ENCODE results near the gene IMPDH1. TPM values are rescaled to one million over a fixed set of nuclear protein-coding genes. Genes with fewer than 3 reads are reported as not detected.
"Not testable (repeated sequence)": the region's sequence is repeated elsewhere in the genome, so short reads cannot be mapped to it uniquely, and the experiment has no call there.

IMPDH1 gene
- 10 to 100 TPM; 48.0 to 49.4 TPM for total RNA-seq
- 10 to 100 TPM; 43.0 to 55.9 TPM for polyA plus RNA-seq

DNA sequence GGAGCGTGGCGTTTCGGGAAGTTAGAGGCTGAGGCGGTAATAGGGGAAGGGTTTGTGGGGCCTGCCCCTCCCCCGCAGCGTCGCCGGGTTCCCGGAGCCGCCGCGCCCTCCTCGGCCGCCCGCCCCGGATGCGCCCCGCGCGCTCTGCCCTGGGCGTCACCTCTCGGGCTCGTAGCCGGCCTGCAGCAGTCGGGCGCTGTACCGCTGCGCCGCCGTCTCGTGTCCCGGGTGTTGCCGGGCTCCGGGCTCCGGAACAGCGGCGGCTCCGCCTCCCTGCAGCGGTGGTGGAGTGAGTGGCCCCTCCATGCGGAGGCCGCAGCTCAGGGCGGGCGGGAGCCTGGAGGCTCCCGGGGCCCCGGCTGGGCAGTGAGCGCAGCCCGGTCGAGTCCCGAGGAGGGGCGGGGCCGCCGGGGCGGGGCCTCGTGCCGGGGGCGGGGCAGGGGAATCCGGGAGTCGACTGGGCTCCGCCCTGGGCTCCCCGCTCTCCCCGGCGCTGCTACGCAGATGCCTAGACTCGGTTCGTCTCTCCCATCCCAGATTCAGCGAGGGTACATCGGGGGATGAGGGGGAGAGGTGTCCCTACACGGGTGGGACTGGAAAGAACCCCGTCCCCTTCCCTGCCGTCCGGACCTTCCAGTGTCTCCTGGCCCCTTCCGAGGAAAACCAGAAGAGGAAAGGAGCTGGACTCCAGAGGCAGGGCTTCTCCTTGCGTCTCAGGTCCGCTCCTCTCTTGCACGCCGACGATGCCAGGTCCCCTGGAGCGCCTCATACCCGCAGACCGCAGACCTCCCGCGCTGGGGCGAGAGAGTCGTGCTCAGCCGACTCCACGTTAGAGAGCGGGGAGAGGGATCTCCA, at the start of gene IMPDH1:
Gene IMPDH1 (minus strand): TSS at position 387 of the 855 bp plus-strand sequence. CDS start 81 bp downstream, at position 306.
- no peaks in the 10 kb centered on the region for H3K36me3 ChIP-seq (ENCODE audit: insufficient read depth, low read length)
- CTCF ChIA-PET (ENCODE audit: partially characterized antibody), result interaction anchor here (0.6 to 17.7 kb wide), 10 partner anchors 8 to 52 kb away, joined by 3 to 475 read pairs (median 7); partner anchors contain the start of gene HILPDA
- H3K9me3 ChIP-seq (ENCODE audit: control insufficient read depth in 1 of 2, low read length in 2 of 2), result no peaks in the 10 kb centered on the region
- peak; percentile 83 to 91 (median 85) for DNase-seq
- H3K4me1 ChIP-seq (ENCODE audit: insufficient read depth, low read length), result peaks cover 44% of the 10 kb centered on the region
- Mint-ChIP-seq H3K27ac (peak within 1 kb of the TSS; percentile 86 to 95 (median 94)), H3K27me3 (no peaks in the 10 kb centered on the region), H3K36me3 (no peaks in the 10 kb centered on the region), H3K9me3 (no peaks in the 10 kb centered on the region), H3K4me3 (peak within 1 kb of the TSS; percentile 90 to 96 (median 92)), H3K4me1 (peaks cover 21 to 41% (median 31%) of the 10 kb centered on the region in 4 donors)
- POLR2A ChIA-PET (ENCODE audit: partially characterized antibody), result interaction anchor here (0.6 to 2.2 kb wide), 10 partner anchors 10 to 62 kb away, joined by 3 to 10 read pairs (median 3); partner anchors contain the start of gene HILPDA
- H3K27me3 ChIP-seq (ENCODE audit: insufficient read depth, low read length), result no peaks in the 10 kb centered on the region
- H3K4me3 ChIP-seq (ENCODE audit: low read length in 2 of 2), result peak within 1 kb of the TSS; percentile 68 to 92
- intact Hi-C loops (cut with micrococcal nuclease), result loop anchor here (1.0 kb wide), 1 partner anchor 17 kb away; no protein-coding TSS in a partner anchor
- peak within 1 kb of the TSS; percentile 85 for H3K27ac ChIP-seq (ENCODE audit: low read depth, low read length)

DNA sequence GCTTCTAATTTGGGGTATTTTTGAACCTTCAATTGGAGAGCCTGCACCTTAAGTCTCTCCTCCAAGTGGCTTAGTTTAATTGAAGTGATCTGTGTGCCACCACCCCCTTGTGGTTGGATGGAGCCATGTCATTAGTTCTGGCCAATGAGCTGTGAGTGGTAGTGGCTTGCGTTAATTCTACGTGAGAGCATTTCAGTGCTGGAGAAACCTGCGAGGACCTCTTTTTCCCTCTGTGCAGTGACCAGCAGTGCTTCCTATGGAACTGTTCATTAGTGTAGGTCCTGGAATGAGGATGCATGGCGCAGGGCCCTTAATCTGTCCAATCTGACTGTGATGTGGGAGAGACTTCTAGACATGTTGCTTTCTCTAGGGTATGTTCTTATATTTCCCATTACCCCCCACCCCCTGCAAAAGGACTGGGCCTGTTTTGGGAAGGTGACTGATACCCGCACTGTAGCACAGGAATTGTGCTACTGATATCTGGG, 49.7 kb upstream of the IMPDH1 start:
- H3K4me3 Mint-ChIP-seq, result peak overlapping the region in 3 of 8 donors; percentile 21 to 60 (median 27)
- H3K36me3 Mint-ChIP-seq, result peaks cover 0 to 2% of the 10 kb centered on the region in 2 donors
- Histone ChIP-seq H3K4me3 (ENCODE audit: low read length in 2 of 2) (no peak overlapping the region), H3K4me1 (ENCODE audit: insufficient read depth, low read length) (peaks cover 25% of the 10 kb centered on the region), H3K36me3 (ENCODE audit: insufficient read depth, low read length) (no peaks in the 10 kb centered on the region), H3K9me3 (ENCODE audit: control insufficient read depth in 1 of 2, low read length in 2 of 2) (no peaks in the 10 kb centered on the region), H3K27me3 (ENCODE audit: insufficient read depth, low read length) (no peaks in the 10 kb centered on the region), H3K27ac (ENCODE audit: low read depth, low read length) (no peak overlapping the region)
- H3K4me1 Mint-ChIP-seq, result peaks cover 17 to 30% (median 22%) of the 10 kb centered on the region in 4 donors
- peak overlapping the region; percentile 7 to 84 (median 58) for H3K27ac Mint-ChIP-seq
- CTCF ChIA-PET (ENCODE audit: partially characterized antibody), result interaction anchor here (0.6 to 4.5 kb wide), 21 partner anchors 10 to 402 kb away, joined by 3 to 469 read pairs (median 22); partner anchors contain the start of genes IMPDH1, METTL2B and RBM28
- intact Hi-C loops (cut with micrococcal nuclease), result loop anchor here (1.0 to 10.0 kb wide), 5 partner anchors 32 to 872 kb away; partner anchors contain the start of genes ARF5, CALU, GCC1 and RBM28
- POLR2A ChIA-PET (ENCODE audit: partially characterized antibody), result interaction anchor here (0.6 to 3.0 kb wide), 4 partner anchors 17 to 52 kb away, joined by 3 to 27 read pairs (median 6); partner anchors contain the start of genes IMPDH1 and METTL2B
- no peaks in the 10 kb centered on the region for H3K27me3 Mint-ChIP-seq
- DNase-seq, result peak; percentile 73 to 83 (median 77)
- no peaks in the 10 kb centered on the region for H3K9me3 Mint-ChIP-seq

DNA sequence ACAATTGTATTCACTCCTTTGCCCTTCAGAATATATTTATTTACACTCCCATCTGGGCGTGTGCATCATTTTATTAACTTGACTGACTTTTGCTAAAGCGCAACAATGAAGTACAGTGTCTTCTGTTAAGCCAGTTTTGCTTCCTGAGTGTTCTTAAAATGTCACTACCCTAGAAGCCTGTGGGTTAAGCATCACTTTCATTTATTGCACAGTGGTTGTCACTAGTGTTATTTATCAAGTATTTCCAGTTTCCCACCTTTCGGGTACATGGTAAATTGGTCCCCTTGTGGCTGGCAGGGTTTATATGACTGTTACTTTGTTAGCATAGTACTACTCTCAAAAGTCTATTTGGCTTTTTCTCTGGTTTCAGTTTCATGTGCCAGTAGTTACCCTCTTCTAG, 49.2 kb upstream of the IMPDH1 start:
- no peak for DNase-seq
- Histone ChIP-seq H3K9me3 (ENCODE audit: control insufficient read depth in 1 of 2, low read length in 2 of 2) (no peaks in the 10 kb centered on the region), H3K27me3 (ENCODE audit: insufficient read depth, low read length) (no peaks in the 10 kb centered on the region), H3K36me3 (ENCODE audit: insufficient read depth, low read length) (no peaks in the 10 kb centered on the region), H3K27ac (ENCODE audit: low read depth, low read length) (no peak overlapping the region), H3K4me3 (ENCODE audit: low read length in 2 of 2) (no peak overlapping the region), H3K4me1 (ENCODE audit: insufficient read depth, low read length) (peaks cover 25% of the 10 kb centered on the region)
- CTCF ChIA-PET (ENCODE audit: partially characterized antibody), result interaction anchor here (0.6 to 4.5 kb wide), 18 partner anchors 10 to 402 kb away, joined by 3 to 469 read pairs (median 26); partner anchors contain the start of genes IMPDH1, METTL2B and RBM28
- intact Hi-C loops (cut with micrococcal nuclease), result loop anchor here (1.0 to 10.0 kb wide), 5 partner anchors 32 to 872 kb away; partner anchors contain the start of genes ARF5, CALU, GCC1 and RBM28
- POLR2A ChIA-PET (ENCODE audit: partially characterized antibody), result interaction anchor here (1.3 to 3.0 kb wide), 3 partner anchors 17 to 49 kb away, joined by 3 to 27 read pairs (median 10); partner anchors contain the start of genes IMPDH1 and METTL2B
- Mint-ChIP-seq H3K27ac (peak overlapping the region in 4 of 7 donors; percentile 7 to 77 (median 44)), H3K27me3 (no peaks in the 10 kb centered on the region), H3K9me3 (no peaks in the 10 kb centered on the region), H3K36me3 (peaks cover 0 to 2% of the 10 kb centered on the region in 2 donors), H3K4me1 (peaks cover 17 to 30% (median 22%) of the 10 kb centered on the region in 4 donors), H3K4me3 (peak overlapping the region in 1 of 8 donors; percentile 64)

DNA sequence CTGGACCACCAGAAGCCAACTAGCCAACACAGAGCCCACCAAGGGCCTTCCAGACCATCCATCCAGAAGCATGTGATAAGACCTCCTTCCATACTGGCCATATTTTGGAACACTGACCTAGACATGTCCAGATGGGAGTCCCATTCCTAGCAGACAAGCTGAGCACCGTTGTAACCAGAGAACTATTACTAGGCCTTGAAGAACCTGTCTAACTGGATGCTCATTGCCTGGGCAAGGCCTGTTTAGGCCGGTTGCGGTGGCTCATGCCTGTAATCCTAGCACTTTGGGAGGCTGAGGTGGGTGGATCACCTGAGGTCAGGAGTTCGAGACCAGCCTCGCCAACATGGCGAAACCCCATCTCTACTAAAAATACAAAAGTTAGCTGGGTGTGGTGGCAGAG, 47.6 kb upstream of the IMPDH1 start:
- not testable (repeated sequence) for H3K9me3 ChIP-seq (ENCODE audit: control insufficient read depth in 1 of 2, low read length in 2 of 2); H3K36me3 Mint-ChIP-seq; H3K4me3 ChIP-seq (ENCODE audit: low read length in 2 of 2); H3K27me3 ChIP-seq (ENCODE audit: insufficient read depth, low read length); DNase-seq; H3K9me3 Mint-ChIP-seq; H3K27ac ChIP-seq (ENCODE audit: low read depth, low read length); H3K27me3 Mint-ChIP-seq; H3K36me3 ChIP-seq (ENCODE audit: insufficient read depth, low read length)
- intact Hi-C loops (cut with micrococcal nuclease), result loop anchor here (5.0 to 10.0 kb wide), 3 partner anchors 113 to 870 kb away; partner anchors contain the start of genes ARF5, CALU, GCC1 and RBM28
- H3K4me1 ChIP-seq (ENCODE audit: insufficient read depth, low read length), result peaks cover 25% of the 10 kb centered on the region
- ChIA-PET POLR2A (ENCODE audit: partially characterized antibody) (interaction anchor here (2.0 kb wide), 1 partner anchor 31 kb away, joined by 7 read pairs; no protein-coding TSS in a partner anchor), CTCF (ENCODE audit: partially characterized antibody) (interaction anchor here (0.6 to 7.8 kb wide), 6 partner anchors 17 to 71 kb away, joined by 3 to 138 read pairs (median 4); no protein-coding TSS in a partner anchor)
- H3K4me1 Mint-ChIP-seq, result peaks cover 17 to 30% (median 22%) of the 10 kb centered on the region in 4 donors
- peak overlapping the region in 2 of 7 donors; percentile 4 to 7 for H3K27ac Mint-ChIP-seq
- H3K4me3 Mint-ChIP-seq, result peak overlapping the region in 1 of 8 donors; percentile 32

DNA sequence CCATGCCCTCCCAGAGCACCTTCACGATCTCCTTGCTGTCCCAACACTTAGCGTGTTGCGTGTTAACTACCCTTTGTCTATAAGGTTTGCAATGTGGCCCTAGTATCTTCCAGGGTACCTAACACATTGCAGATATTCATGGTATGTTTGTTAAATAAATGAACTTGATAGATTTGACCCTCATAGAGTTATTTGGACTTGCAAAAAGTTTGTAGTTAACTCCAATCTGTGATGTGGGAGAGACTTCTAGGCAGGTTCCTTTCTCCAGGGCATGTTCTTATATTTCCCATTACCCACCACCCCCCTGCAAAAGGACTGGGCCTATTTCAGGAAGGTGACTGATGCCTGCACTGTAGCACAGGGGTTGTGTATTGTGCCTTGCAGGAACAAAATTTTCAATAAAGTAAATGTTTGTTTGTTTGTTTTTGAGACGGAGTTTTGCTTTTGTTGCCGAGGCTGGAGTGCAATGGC, 46.5 kb upstream of the IMPDH1 start:
- no peaks in the 10 kb centered on the region for H3K9me3 ChIP-seq (ENCODE audit: control insufficient read depth in 1 of 2, low read length in 2 of 2)
- Mint-ChIP-seq H3K4me3 (peak overlapping the region; percentile 86 to 97 (median 94)), H3K9me3 (no peaks in the 10 kb centered on the region), H3K36me3 (peaks cover 0 to 2% of the 10 kb centered on the region in 2 donors), H3K27me3 (no peaks in the 10 kb centered on the region), H3K27ac (peak overlapping the region; percentile 82 to 96 (median 89)), H3K4me1 (peaks cover 17 to 30% (median 22%) of the 10 kb centered on the region in 4 donors)
- H3K36me3 ChIP-seq (ENCODE audit: insufficient read depth, low read length), result no peaks in the 10 kb centered on the region
- H3K4me3 ChIP-seq (ENCODE audit: low read length in 2 of 2), result peak overlapping the region; percentile 70 to 89
- H3K27ac ChIP-seq (ENCODE audit: low read depth, low read length), result peak overlapping the region; percentile 76
- ChIA-PET POLR2A (ENCODE audit: partially characterized antibody) (interaction anchor here (1.2 to 2.0 kb wide), 3 partner anchors 30 to 47 kb away, joined by 7 read pairs; partner anchors contain the start of gene IMPDH1), CTCF (ENCODE audit: partially characterized antibody) (interaction anchor here (1.5 to 7.8 kb wide), 3 partner anchors 27 to 107 kb away, joined by 6 to 138 read pairs (median 10); no protein-coding TSS in a partner anchor)
- no peaks in the 10 kb centered on the region for H3K27me3 ChIP-seq (ENCODE audit: insufficient read depth, low read length)
- intact Hi-C loops (cut with micrococcal nuclease), result loop anchor here (5.0 to 10.0 kb wide), 3 partner anchors 111 to 869 kb away; partner anchors contain the start of genes ARF5, CALU, GCC1 and RBM28
- no peak for DNase-seq
- H3K4me1 ChIP-seq (ENCODE audit: insufficient read depth, low read length), result peaks cover 25% of the 10 kb centered on the region

DNA sequence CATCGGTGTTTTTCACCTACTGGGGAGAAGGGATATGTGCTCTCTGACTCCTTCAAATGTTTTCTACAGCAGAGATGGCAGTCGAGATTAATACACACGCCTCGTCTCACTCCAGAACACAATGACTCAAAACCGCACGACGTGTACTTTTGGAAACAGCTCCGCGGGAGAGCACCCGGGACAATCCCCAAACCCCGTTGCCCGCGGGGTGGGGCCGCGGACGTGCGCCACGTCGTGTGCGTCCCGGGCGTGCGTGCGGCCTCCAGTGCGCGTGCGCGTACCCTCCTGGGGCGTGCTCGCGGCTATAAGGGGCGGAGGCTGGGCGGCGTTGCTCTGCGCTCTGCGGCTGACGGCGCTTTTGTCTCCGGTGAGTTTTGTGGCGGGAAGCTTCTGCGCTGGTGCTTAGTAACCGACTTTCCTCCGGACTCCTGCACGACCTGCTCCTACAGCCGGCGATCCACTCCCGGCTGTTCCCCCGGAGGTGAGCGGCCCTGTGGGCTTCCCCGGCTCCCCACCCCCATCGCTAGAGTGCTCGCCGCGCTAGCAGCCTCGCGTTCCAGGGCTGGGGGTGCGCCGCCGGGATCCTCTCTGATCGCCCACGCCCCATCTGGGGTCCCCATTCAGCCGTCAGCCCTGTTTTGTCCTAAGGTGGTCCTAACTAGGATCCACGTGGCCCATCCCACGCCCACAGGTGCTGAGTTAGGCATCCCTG, 45.9 kb upstream of the IMPDH1 start, which contains the start of gene HILPDA:
Gene HILPDA (plus strand): TSS at position 336 of the 712 bp plus-strand sequence. CDS start 1,391 bp downstream, outside the sequence.
- H3K27ac ChIP-seq (ENCODE audit: low read depth, low read length), result peak within 1 kb of the TSS; percentile 76
- Mint-ChIP-seq H3K27ac (peak within 1 kb of the TSS; percentile 84 to 98 (median 96)), H3K9me3 (no peaks in the 10 kb centered on the region), H3K4me3 (peak within 1 kb of the TSS; percentile 86 to 97 (median 94)), H3K27me3 (no peaks in the 10 kb centered on the region), H3K4me1 (peaks cover 17 to 30% (median 22%) of the 10 kb centered on the region in 4 donors), H3K36me3 (peaks cover 0 to 2% of the 10 kb centered on the region in 2 donors)
- H3K36me3 ChIP-seq (ENCODE audit: insufficient read depth, low read length), result no peaks in the 10 kb centered on the region
- H3K4me3 ChIP-seq (ENCODE audit: low read length in 2 of 2), result peak within 1 kb of the TSS; percentile 70 to 89
- POLR2A ChIA-PET (ENCODE audit: partially characterized antibody), result interaction anchor here (0.9 to 1.4 kb wide), 5 partner anchors 20 to 112 kb away, joined by 3 to 7 read pairs (median 5); partner anchors contain the start of genes IMPDH1, METTL2B and RBM28
- peaks cover 25% of the 10 kb centered on the region for H3K4me1 ChIP-seq (ENCODE audit: insufficient read depth, low read length)
- CTCF ChIA-PET (ENCODE audit: partially characterized antibody), result interaction anchor here (1.0 to 7.8 kb wide), 6 partner anchors 27 to 107 kb away, joined by 3 to 138 read pairs (median 5); no protein-coding TSS in a partner anchor
- H3K27me3 ChIP-seq (ENCODE audit: insufficient read depth, low read length), result no peaks in the 10 kb centered on the region
- intact Hi-C loops (cut with micrococcal nuclease), result loop anchor here (1.0 to 10.0 kb wide), 5 partner anchors 21 to 868 kb away; partner anchors contain the start of genes ARF5, CALU, GCC1 and METTL2B
- H3K9me3 ChIP-seq (ENCODE audit: control insufficient read depth in 1 of 2, low read length in 2 of 2), result no peaks in the 10 kb centered on the region
- peak; percentile 92 to 97 (median 94) for DNase-seq
